ENCODE measurements around the gene SLC6A18.
"Not testable (repeated sequence)": the region's sequence is repeated elsewhere in the genome, so short reads cannot be mapped to it uniquely, and the experiment has no call there.

SLC6A18 gene

DNA sequence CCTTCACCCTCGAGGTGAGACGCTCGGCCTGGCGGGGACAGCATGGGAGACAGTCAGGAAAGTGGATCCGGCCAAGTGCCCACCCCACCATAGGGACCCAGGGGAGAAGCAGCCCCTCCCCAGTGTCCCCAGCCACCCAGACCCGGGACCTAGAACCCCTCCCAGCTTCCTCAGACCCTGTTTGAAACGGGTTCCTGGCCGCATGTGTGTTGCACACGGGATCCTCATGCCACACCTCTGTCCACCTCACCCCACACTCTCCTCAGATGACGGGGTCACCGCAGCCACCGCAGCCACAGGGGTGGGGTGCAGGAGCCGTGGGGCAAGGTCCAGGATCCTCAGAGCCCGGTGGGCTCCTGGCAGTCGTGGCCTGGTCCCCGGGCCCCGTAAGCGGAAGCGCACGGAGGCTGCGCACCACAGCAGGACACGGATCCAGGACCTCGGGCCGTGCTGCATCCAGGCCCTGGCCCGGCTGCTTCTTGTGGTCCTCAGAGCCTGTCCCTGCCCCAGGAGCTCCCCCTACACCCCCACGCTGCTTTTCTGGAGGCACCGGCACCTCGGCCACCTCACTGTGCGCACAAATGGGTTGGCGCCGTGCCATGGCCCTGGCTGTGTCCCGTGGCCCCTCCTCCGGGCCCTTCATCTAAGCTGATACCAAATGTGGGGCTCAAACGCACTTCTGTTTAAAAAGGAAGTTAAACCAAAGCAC lies 54.4 kb downstream of the SLC6A18 start:
- DNase-seq, result no peak

DNA sequence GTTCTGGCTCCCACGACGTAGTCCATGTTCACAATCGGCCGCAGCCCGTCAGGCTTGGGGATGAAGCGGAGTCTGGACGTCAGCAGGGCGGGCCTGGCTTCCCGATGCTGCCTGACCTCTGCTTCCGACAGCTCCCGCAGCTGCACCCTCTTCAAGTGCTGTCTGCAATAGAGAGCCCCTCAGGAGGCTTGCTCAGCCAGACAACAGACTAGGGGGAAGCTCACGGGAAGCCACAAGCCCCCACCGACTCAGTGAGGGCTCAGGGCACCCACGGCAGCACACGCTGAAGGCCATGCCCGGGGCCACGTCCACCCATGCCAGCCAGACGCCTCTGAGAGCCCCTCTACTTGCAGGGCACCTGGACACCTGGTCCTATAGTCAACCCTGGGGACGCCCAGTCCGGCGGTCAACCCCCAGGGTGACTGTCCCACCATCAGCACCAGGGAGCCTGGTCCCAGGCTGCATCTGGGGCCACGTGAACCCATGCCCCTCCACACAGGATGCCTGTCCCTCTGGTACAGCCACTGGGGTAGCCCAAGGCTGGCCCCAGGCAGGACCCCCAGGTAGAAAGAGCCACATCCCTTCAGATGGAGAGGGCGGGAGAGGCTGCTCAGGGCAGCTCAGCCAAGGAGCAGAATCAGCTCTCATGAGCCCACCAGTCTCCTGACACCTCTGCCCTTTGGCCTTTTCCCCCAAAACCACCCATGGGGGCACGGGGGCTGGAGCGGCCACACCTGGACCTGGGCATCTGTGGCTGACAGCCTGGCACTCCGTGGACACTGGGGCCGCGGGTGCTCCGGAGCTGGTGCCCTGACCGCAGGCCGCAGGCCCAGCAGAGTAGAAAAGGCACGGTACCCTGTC lies 55.2 kb downstream of the SLC6A18 start:
- no peak for DNase-seq

DNA sequence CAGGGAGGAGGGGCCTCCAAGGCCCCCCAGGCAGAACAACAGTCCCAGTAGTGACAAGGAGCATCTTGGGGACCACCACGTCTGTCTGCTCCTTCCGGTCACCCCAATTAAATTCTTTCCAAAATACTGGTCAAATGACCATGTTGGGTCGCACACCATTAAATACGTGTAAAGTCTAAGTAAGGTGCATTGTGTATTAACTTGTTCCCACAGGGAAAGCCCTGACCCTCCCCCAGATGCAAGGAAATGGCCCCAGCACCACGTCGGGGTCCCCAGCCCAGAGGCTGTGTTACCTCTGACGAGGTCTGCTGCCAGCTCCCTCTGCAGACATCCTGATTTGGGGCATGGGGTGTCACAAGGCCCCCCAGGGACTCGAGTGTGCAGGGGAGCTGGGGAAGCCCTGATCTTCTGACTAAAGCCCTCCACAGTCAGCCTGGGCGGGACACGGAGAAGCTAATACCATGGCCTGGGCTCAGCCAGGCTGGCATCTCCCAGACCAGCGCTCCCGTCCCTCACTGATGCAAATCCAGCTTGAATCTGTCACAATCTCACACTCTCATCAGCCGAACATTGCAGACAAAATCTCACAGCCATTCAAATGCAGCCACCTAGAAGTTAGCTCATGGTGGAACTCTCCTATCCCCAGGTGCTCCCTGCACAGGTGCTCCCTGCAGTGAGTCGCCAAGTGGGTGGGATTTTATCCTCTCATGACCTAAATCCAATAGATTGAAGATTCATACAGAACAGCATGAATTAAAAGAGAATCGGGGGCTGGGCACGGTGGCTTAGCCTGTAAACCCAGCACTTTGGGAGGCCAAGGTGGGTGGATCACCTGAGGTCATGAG lies 56.1 kb downstream of the SLC6A18 start:
- no peak for DNase-seq

DNA sequence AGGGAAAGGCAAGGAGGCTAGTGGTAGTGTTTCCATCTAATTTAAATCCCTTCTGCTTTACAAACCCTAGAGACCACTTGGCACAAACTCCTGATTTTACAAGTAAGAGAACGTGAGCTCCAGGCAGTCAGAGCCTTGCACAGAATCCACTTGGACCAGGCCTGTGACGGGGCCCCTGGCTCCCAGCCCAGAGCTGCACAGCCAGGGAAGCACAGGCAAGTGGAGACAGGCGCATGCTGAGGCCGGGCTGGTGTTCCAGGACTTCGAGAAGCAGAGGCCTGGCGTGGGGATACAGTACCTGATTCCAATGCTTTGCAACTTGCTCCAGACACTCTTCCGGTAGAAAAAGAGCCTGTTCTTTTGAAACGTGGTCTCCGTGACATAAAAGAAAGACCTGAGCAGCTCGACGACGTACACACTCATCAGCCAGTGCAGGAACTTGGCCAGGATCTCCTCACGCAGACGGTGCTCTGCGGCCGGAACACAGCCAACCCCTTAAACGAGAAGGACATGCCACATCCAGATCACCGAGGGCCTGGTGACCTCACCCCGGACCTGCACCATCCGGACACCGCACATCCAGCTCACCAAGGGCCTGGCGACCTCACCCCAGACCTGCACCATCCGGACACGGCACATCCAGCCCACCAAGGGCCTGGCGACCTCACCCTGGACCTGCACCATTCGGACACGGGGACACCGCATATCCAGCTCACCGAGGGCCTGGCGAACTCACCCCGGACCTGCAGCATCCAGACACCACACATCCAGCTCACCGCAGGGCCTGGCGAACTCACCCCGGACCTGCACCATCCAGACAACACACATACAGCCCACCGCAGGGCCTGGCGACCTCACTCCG lies 57.2 kb downstream of the SLC6A18 start:
- DNase-seq, result no peak

- DNase-seq, result not testable (repeated sequence)
These were observed 58.0 kb downstream of the SLC6A18 start for GRCh38 chr5:1282993-1283728.

DNA sequence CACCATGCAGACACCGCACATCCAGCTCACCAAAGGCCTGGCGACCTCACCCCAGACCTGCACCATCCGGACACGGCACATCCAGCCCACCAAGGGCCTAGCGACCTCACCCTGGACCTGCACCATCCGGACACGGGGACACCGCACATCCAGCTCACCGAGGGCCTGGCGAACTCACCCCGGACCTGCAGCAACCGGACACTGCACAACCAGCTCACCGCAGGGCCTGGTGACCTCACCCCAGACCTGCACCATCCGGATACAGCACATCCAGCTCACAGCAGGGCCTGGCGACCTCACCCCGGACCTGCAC lies 58.5 kb downstream of the SLC6A18 start:
- not testable (repeated sequence) for DNase-seq

GRCh38 chr5:1284336-1284970 lies 59.3 kb downstream of the SLC6A18 start:
- not testable (repeated sequence) for DNase-seq

DNA sequence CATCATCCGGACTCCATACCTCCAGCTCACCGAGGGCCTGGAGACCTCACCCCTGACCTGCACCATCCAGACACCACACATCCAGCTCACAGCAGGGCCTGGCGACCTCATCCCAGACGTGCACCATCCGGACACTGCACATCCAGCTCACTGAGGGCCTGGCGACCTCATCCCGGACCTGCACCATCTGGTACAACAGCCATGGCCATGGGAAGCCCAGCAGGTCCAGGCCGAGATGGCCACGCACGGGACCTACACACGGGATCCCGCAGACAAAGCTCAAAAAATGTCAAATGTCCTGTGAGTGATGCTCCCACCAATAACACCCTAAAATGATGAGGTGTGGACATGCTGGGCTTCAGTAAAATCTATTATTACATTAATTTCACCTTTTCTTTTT lies 60.0 kb downstream of the SLC6A18 start:
- no peak for DNase-seq

GRCh38 chr5:1285883-1286291 lies 60.7 kb downstream of the SLC6A18 start:
- no peak for DNase-seq

DNA sequence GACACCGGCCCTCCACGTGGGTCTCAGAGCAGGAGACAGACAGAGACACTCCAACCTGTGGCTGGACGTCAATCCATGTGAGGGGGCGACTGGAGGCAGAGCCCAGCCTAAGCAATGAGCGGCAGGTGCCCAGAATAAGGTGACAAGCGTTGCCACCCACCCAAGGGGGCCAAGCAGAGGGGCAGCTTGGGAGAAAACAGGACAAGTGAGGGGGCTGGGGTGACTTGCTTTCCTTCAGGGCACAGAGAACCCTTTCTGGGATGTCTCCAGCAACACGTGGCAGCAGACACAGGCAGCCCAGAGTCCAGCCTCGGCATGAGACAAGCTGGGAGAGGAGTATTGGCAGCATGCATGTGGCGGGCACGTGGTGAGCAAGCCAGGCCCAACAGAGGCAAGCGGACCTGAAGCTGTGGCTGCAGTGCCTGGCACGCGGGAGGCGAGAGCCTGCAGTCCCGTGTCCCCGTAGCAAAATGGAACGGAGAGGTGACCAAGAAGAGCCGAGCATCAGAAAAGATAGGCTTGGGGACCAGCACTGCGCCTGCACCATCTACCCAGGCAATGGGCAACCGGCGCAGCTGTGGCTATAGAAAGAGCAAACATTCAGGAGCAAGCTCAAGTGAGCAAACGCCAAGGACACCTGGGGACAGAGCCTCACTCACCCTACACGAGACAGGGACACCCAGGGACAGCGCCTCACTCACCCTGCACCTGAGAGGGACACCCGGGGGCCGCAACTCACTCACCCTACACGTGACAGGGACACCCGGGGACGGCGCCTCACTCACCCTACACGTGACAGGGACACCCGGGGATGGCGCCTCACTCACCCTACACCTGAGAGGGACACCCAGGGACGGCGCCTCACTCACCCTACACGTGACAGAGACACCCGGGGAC lies 63.5 kb downstream of the SLC6A18 start:
- no peak for DNase-seq

DNA sequence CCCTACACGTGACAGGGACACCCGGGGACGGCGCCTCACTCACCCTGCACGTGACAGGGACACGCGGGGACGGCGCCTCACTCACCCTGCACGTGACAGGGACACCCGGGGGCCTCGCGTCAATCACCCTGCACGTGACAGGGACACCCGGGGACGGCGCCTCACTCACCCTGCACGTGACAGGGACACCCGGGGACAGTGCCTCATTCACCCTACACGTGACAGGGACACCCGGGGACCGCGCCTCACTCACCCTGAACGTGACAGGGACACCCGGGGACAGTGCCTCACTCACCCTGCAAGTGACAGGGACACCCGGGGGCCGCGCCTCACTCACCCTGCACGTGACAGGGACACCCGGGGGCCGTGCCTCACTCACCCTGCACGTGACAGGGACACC lies 64.4 kb downstream of the SLC6A18 start:
- DNase-seq, result not testable (repeated sequence)

DNA sequence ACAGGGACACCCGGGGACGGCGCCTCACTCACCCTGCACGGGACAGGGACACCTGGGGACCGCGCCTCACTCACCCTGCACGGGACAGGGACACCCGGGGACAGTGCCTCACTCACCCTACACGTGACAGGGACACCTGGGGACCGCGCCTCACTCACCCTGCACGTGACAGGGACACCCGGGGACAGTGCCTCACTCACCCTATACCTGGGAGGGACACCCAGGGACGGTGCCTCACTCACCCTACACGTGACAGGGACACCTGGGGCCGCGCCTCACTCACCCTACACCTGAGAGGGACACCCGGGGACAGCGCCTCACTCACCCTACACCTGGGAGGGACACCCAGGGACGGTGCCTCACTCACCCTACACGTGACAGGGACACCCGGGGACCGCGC lies 65.8 kb downstream of the SLC6A18 start:
- not testable (repeated sequence) for DNase-seq

DNA sequence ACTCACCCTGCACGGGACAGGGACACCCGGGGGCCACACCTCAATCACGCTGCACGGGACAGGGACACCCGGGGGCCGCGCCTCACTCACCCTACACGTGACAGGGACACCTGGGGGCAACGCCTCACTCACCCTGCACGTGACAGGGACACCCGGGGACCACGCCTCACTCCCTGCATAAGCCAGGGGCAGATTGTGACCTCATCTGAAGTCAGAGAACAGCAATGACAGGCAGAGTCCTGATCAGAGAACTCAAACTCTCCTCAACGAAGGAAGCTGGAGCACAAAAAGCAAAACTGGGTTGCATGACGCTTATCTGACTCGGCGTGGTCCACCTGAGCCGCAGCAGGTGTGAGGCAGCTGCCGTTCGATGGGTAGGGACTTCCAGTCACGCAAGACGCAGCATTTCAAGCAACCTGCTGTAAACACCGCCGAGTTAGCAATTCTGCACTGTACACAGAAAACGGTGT lies 66.5 kb downstream of the SLC6A18 start:
- no peak for DNase-seq

DNA sequence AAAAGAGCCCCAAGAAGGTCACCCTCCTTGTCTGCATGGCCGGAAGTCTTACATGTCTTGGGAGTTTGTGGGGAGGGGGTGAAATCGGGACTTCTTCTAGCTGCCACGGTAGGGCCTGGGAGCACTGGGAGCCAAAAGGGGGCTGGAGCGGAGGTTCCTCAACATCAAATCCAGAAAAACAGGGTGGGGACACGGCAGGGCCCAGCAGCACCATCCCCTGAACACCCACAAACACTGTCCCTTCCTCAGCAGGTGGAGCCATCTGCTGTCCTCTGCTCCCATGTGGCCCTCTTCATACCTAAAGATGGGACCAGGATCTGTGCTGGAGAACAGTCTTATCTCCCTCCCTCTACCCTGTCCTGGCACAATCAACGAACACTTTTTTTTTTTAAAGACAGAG lies 67.0 kb downstream of the SLC6A18 start:
- no peak for DNase-seq

DNA sequence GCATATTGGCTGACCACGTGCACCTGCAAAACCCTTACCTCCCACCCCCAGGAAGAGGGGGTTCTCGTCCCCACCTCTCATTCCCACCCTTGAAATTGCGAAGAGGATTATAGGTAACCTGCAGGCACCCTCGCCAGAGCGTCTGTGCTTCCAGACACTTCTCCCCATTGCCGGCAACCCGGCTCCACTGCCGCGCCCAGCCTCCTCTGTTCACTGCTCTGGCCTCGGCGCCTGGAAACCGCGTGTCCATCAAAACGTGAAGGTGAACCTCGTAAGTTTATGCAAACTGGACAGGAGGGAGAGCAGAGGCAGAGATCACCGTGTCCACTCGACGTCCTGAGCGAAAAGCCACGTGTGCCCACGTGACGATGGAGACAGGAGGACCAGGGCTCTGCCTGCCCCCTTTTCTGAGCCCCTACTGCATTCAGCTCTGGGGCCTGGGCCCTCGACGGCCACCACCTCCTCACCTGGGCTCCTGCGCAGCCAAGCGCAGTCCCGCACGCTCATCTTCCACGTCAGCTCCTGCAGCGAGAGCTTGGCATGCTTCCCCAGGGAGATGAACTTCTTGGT lies 67.8 kb downstream of the SLC6A18 start:
- no peak for DNase-seq

GRCh38 chr5:1293416-1294205 lies 68.4 kb downstream of the SLC6A18 start:
- no peak for DNase-seq

- peak; percentile 15 for DNase-seq
These were observed 69.1 kb downstream of the SLC6A18 start for GRCh38 chr5:1294206-1294834.
